Loucy (cell line): ENCODE results near the gene L1CAM.

Experiments
- H2AFZ ChIP-seq: fragments of 200-600 bp; sonication (generic); 2 replicates; pipeline ENCODE4 v1.6.0; 2016; ENCODE audit warnings: antibody characterized with exemption, mild to moderate bottlenecking, low read length, moderate library complexity
- H3F3A ChIP-seq: fragments of 200-600 bp; 2 replicates; pipeline ENCODE4 v1.6.0; 2016; ENCODE audit warnings: antibody characterized with exemption, low read depth, mild to moderate bottlenecking
- H3K27me3 ChIP-seq: fragments of 200-600 bp; sonication (generic); 2 replicates; pipeline ENCODE4 v1.6.1; 2014; ENCODE audit warnings: low read length, mild to moderate bottlenecking; ENCODE audit not compliant: insufficient read depth, poor library complexity, severe bottlenecking
- H3K36me3 ChIP-seq: fragments of 200-600 bp; sonication (generic); 2 replicates; pipeline ENCODE4 v1.6.1; 2016; ENCODE audit warnings: low read length; ENCODE audit not compliant: insufficient read depth
- H3K4me1 ChIP-seq: fragments of 200-600 bp; sonication (generic); 2 replicates; pipeline ENCODE4 v1.5.1; 2014; ENCODE audit warnings: low read length, mild to moderate bottlenecking; ENCODE audit not compliant: insufficient read depth, poor library complexity, severe bottlenecking
- H3K4me2 ChIP-seq: fragments of 200-600 bp; sonication (generic); 2 replicates; pipeline ENCODE4 v1.6.0; 2014; ENCODE audit warnings: antibody characterized with exemption, low read length, low read depth, mild to moderate bottlenecking; ENCODE audit not compliant: poor library complexity, severe bottlenecking
- H3K4me3 ChIP-seq: fragments of 200-600 bp; sonication (generic); 2 replicates; pipeline ENCODE4 v1.5.1; 2014; ENCODE audit warnings: low read length, mild to moderate bottlenecking, mixed read lengths; ENCODE audit not compliant: poor library complexity, severe bottlenecking
- H3K79me2 ChIP-seq: fragments of 200-600 bp; sonication (generic); 2 replicates; pipeline ENCODE4 v1.6.1; 2014; ENCODE audit warnings: low read length; ENCODE audit not compliant: insufficient read depth
- H3K9ac ChIP-seq: fragments of 200-600 bp; sonication (generic); 2 replicates; pipeline ENCODE4 v1.6.0; 2014; ENCODE audit warnings: mild to moderate bottlenecking, low read depth, low read length, moderate library complexity; ENCODE audit not compliant: poor library complexity, severe bottlenecking
- H3K9me2 ChIP-seq: fragments of 200-600 bp; sonication (generic); replicated peaks from 2 replicates; pipeline ENCODE4 v1.6.1; 2016; ENCODE audit warnings: low read depth, low read length, mixed read lengths
- H3K9me3 ChIP-seq: fragments of 200-600 bp; sonication (generic); 2 replicates; pipeline ENCODE4 v1.6.1; 2014; ENCODE audit warnings: mild to moderate bottlenecking, antibody characterized with exemption, low read length, low read depth; ENCODE audit not compliant: insufficient read depth
- H4K20me1 ChIP-seq: fragments of 200-600 bp; sonication (generic); 2 replicates; pipeline ENCODE4 v1.6.0; 2014; ENCODE audit warnings: antibody characterized with exemption, low read length, mild to moderate bottlenecking; ENCODE audit not compliant: insufficient read depth, poor library complexity, severe bottlenecking
- CTCF ChIP-seq: fragments of 200-600 bp; sonication (generic); conservative IDR thresholded peaks from 2 replicates; pipeline ENCODE4 v1.5.1; 2014; ENCODE audit warnings: mild to moderate bottlenecking, antibody characterized with exemption, low read length
- EZH2phosphoT487 ChIP-seq: fragments of 200-600 bp; IDR thresholded peaks from 2 replicates; pipeline ENCODE4 v1.6.1; 2018; ENCODE audit warnings: antibody characterized with exemption, mild to moderate bottlenecking, moderate library complexity, borderline replicate concordance

L1CAM gene

GRCh38 chrX:153927922-153928760 lies 42.2 kb upstream of the L1CAM start:
- Histone ChIP-seq H3K27me3 (no peaks in the 10 kb centered on the region), H3K4me2 (peak overlapping the region; percentile 80), H3K9me2 (no peaks in the 10 kb centered on the region), H3K36me3 (no peaks in the 10 kb centered on the region), H4K20me1 (peaks cover 5% of the 10 kb centered on the region), H3F3A (peaks cover 7% of the 10 kb centered on the region; the same call in 1 of the 2 replicates), H2AFZ (no peak overlapping the region), H3K4me3 (peak overlapping the region; percentile 98), H3K79me2 (peaks cover 59% of the 10 kb centered on the region), H3K4me1 (peaks cover 11% of the 10 kb centered on the region), H3K9ac (peak overlapping the region; percentile 100), H3K9me3 (no peaks in the 10 kb centered on the region)
- TF ChIP-seq CTCF (0 out of 2 replicates have a peak, but pooled peaks have one; percentile 13), EZH2phosphoT487 (no peak)

- H2AFZ ChIP-seq, result no peak overlapping the region
Observed at GRCh38 chrX:153927672-153927921, 41.6 kb upstream of the L1CAM start.

GRCh38 chrX:153926858-153927671 lies 41.1 kb upstream of the L1CAM start:
- H3K4me2 ChIP-seq, result peak overlapping the region; percentile 84
- no peaks in the 10 kb centered on the region for H3K9me3 ChIP-seq

More at GRCh38 chrX:153927672-153927921, 41.6 kb upstream of the L1CAM start:
- Histone ChIP-seq H3K27me3 (no peaks in the 10 kb centered on the region), H3K9ac (peak overlapping the region; percentile 100), H3K36me3 (no peaks in the 10 kb centered on the region), H3K4me3 (peak overlapping the region; percentile 98), H3K79me2 (peaks cover 59% of the 10 kb centered on the region), H3K4me2 (peak overlapping the region; percentile 80), H3F3A (peaks cover 7% of the 10 kb centered on the region; the same call in 1 of the 2 replicates), H3K9me2 (no peaks in the 10 kb centered on the region), H3K4me1 (peaks cover 11% of the 10 kb centered on the region), H3K9me3 (no peaks in the 10 kb centered on the region), H4K20me1 (peaks cover 6% of the 10 kb centered on the region)
- TF ChIP-seq CTCF, result no peak
- no peak for TF ChIP-seq EZH2phosphoT487

More at GRCh38 chrX:153926858-153927671, 41.1 kb upstream of the L1CAM start:
- no peaks in the 10 kb centered on the region for H3K36me3 ChIP-seq
- peaks cover 59% of the 10 kb centered on the region for H3K79me2 ChIP-seq
- H3K9me2 ChIP-seq, result no peaks in the 10 kb centered on the region
- peaks cover 11% of the 10 kb centered on the region for H3K4me1 ChIP-seq
- H2AFZ ChIP-seq, result no peak overlapping the region
- peaks cover 7% of the 10 kb centered on the region; the same call in 1 of the 2 replicates for H3F3A ChIP-seq
- peak overlapping the region; percentile 98 for H3K4me3 ChIP-seq
- H3K9ac ChIP-seq, result peak overlapping the region; percentile 100
- peaks cover 9% of the 10 kb centered on the region for H4K20me1 ChIP-seq
- no peaks in the 10 kb centered on the region for H3K27me3 ChIP-seq
- no peak for TF ChIP-seq CTCF
- TF ChIP-seq EZH2phosphoT487, result no peak
